HepG2 (cell line): ENCODE data around the gene PAPOLB.

Source experiments
- SRF ChIP-seq: IDR thresholded peaks from 2 replicates; pipeline ENCODE4 v1.6.1; 2011; ENCODE audit warnings: mild to moderate bottlenecking, low read depth, low read length, moderate library complexity
- ZNF274 ChIP-seq: sonication (generic); formaldehyde crosslinking; IDR thresholded peaks from 2 replicates; pipeline ENCODE4 v1.5.1; 2020; ENCODE audit warnings: mild to moderate bottlenecking, missing genetic modification reagents
- TF ChIP-seq, protein P1 (sequence below): sonication (generic); formaldehyde crosslinking; IDR thresholded peaks from 2 replicates; pipeline ENCODE4 v1.8.1; 2022; ENCODE audit warnings: mild to moderate bottlenecking, missing genetic modification reagents

DNA sequence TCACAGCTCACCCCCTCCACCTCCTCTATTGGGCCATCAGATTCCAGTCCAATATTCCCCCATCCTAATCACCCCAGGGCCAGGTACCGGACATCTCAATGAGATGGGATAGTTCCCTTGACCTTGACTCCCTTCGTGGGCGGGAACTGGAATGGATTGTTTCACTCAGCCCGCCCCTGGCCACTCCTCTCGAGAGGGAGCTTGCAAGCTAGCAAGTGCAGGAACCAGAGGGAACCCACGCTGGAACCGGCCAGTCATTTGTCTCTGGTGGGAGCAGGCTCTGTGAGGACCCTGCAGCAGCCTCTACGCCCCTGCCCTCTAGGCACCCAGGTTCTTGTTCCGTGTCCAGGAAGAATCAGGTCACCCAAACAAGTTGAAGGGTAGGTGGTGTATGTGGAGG is 32.7 kb upstream of the PAPOLB start:
- TF ChIP-seq SRF = no peak
- TF ChIP-seq ZNF274 (CRISPR knock-in tag) = no peak
- TF ChIP-seq, protein P1, sequence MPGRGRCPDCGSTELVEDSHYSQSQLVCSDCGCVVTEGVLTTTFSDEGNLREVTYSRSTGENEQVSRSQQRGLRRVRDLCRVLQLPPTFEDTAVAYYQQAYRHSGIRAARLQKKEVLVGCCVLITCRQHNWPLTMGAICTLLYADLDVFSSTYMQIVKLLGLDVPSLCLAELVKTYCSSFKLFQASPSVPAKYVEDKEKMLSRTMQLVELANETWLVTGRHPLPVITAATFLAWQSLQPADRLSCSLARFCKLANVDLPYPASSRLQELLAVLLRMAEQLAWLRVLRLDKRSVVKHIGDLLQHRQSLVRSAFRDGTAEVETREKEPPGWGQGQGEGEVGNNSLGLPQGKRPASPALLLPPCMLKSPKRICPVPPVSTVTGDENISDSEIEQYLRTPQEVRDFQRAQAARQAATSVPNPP (CRISPR knock-in tag) = no peak
